Activated CD4-positive, alpha-beta T cell treated with anti-CD3 and anti-CD28 coated beads, Interleukin-2, Interleukin-6, amounts not matched to agents 100 ng/mL and 50 ng/mL, durations not matched to agents 16 hours and 8 hours (primary cell): ENCODE results near the gene DOHH.
A peak's percentile ranks its signal among the peaks of the same experiment; 100 is the strongest.
"Not testable (repeated sequence)": the region's sequence is repeated elsewhere in the genome, so short reads cannot be mapped to it uniquely, and the experiment has no call there.

Experiments used
- DNase-seq: peaks from one replicate; pipeline ENCODE4 v3.0.0-alpha.2; 2020

Gene DOHH

DNA sequence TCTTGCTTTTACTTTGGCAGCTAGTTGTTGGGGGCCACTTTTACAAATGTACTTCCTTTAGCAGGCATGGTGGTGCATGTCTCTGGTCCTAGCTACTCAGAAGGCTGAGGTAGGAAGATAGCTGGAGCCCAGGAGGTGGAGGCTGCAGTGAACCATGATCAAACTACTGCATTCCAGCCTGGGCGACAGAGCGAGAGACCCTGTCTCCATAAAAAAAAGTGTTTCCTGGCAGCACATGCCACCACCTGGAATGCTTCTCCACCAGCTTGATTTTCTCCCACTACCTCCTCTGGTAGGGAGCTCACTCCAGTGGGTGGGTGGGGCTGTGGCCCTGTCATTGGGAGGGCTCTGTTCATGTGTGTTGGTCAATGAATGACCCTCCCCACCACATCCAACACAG lies 18.2 kb upstream of the DOHH start:
- no peak for DNase-seq

DNA sequence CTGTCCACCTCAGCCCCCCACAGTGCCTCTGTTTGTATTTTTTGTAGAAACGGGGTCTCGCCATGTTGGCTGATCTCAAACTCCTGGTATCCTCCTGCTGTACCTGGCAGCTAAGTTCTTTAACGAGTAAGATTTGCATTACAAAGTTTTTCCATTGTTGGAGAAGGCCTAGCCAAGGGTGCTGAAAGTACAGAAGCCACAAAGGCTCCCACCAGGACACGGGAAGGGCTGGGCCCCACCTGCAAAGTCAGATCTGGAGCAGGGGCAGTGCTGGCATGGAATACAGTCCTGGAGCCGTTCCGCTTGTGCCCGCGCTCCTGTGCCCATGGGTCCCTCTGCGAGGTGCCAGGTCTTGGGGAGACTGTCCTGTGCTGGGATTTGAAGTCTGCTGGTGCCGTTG lies 17.8 kb upstream of the DOHH start:
- no peak for DNase-seq

GRCh38 chr19:3517638-3518037 lies 17.2 kb upstream of the DOHH start:
- no peak for DNase-seq

DNA sequence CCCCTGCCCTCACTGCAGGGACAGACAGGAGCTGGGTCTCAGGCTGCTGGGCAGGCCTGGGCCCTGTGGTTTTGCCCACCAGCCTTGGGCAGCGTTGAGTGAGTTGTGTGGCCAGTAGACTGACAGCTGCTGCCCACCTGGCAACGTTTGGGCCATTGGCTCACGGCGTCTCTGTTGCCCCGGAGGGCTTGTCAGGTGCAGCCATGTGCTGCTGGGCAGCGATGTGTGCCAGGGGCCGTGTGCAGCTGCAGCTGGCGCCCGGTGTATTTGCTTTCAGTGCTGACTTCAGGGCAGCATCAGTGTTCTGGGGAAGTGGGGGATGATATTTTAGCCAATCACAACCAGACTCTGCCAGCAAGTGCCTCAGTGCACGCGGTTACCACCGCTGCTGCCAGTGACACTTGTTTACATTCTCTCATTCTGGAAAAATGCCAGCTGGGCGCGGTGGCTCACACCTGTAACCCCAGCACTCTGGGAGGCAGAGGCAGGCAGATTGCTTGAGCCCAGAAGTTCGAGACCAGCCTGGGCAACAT lies 16.3 kb upstream of the DOHH start:
- no peak for DNase-seq

- no peak for DNase-seq
Observed at GRCh38 chr19:3515891-3516422, 15.5 kb upstream of the DOHH start.

DNA sequence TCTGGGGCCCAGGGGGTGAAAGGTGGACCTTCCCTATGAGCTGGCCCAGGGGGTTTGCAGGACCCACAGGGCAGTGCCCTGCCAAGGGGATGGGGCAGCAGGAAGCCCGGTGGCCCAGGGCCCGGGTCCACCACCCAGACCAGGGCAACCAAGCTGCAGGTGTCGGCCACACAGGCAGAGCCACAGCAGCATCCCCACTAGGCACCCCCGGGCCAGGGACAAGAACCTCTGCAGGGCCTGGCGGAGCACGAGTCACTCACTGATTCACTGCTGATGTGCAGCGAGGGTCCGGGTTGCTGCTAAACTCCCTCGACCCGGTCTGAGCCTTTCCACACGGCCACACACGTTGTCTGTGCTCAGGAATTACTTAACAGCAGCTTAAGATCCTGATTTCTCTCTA lies 14.5 kb upstream of the DOHH start:
- DNase-seq = no peak

GRCh38 chr19:3513229-3514140 lies 13.0 kb upstream of the DOHH start:
- DNase-seq = no peak

- DNase-seq = no peak
Observed at GRCh38 chr19:3512562-3513228, 12.2 kb upstream of the DOHH start.

DNA sequence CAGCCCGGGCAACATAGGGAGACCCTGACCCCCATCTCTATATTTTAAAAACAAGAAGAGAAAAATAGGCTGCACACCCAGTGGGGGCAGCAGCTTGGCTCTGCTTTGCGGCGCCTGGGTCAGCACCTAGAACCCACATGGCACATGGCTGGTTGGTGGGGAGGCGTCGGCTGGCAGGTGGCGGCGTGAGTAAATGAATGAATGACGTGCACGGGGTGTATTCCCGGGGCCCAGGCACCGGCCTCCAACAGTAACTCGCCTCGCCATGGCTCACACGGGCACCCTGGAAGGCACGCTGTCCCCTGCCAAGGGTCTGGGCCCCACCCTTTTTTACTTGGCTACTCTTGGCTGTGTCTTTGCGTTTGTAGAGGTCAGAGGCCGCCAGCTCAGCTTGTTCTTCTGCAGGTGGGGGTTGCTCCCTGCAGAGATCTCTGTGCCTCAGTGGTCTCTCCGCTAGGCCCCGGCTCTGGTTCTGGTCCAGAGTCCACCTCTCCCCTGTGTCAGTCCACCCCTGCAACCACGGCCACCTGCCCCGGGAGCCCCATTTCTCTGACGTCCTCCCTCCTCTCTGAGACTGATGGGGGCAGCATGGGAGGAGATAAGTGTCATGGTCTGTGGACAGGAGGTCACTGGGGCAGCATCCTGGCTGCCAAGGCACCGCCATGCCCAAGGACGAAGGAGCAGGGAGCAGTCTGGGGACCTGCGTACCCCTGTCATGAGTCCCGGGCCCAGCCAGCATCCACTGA lies 11.2 kb upstream of the DOHH start:
- no peak for DNase-seq

GRCh38 chr19:3510727-3511126 lies 10.3 kb upstream of the DOHH start:
- DNase-seq = no peak

GRCh38 chr19:3509566-3509989 lies 9.1 kb upstream of the DOHH start:
- DNase-seq = peak; percentile 29

DNA sequence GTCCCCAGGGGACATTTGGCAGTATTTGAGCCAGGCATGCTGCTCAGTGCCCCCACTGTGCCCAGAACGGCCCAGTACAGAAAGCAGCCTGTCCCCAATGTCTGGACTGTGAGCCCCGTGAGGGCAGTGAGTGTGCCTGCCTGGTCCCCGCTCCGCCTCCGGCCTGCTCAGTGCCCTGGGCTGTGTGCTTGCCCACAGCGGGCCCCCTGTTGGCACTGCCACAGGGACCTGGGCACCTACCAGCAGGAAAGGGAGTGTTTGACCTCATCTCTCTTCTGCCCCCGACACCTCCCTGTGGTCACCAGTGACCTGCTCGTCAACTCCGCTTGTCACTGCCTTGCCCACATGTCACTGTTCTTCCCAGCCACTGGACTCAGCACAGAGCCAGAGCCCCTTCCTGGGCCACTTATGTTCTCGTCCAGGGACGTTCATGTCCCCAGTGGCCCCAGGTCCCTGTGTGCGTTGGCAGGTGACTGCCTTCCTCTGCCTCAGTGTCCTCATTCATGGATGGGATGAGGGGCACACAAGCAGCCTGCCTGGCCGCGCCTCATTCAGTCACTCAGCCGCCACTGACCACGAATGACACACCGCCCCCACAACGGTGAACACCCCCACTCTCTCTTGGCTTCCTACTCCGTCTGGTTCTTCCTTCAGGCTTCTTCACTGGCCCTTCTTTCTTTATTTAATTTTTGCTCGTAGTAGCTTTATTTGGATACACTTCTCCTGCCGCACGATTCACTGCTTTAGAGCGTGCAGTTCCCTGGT lies 8.5 kb upstream of the DOHH start:
- no peak for DNase-seq

- DNase-seq = not testable (repeated sequence)
Observed at GRCh38 chr19:3508121-3508661, 7.7 kb upstream of the DOHH start.

DNA sequence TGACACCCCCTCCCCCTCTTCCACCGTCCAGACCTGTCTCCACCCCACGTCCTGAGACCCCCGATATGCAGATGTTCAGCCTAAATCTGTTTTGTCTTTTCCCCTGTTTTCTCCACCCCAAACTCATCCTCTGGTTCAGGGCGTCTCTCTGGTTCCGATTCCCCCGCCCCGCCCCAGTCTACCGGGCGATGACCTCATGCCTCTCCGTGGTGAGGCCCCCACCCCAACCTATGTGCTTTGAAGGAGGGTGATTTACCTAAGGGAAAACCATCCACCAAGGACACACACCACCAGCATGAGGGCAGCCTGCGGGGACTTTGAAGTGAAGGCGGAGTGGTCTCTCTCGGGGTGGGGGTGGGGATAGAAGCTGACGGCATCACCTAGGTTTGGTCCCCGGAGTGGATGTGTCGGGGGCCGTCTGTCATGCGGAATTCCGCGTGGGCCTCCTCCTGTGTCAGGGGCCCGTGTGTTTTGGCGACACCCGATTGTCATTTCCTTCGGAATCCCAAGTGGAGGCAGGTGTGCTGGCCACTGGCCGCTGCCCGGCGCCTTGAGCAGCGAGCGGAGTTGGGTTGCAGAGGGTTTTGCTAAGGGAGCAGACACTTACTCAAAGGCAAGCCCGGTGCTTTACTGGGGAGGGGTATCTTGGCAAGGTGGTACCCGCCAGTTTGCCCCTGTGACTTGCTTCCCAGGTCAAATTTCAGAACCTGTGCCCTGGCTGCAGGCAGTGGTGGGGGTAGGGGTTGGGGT lies 7.1 kb upstream of the DOHH start:
- peak; percentile 20 for DNase-seq

DNA sequence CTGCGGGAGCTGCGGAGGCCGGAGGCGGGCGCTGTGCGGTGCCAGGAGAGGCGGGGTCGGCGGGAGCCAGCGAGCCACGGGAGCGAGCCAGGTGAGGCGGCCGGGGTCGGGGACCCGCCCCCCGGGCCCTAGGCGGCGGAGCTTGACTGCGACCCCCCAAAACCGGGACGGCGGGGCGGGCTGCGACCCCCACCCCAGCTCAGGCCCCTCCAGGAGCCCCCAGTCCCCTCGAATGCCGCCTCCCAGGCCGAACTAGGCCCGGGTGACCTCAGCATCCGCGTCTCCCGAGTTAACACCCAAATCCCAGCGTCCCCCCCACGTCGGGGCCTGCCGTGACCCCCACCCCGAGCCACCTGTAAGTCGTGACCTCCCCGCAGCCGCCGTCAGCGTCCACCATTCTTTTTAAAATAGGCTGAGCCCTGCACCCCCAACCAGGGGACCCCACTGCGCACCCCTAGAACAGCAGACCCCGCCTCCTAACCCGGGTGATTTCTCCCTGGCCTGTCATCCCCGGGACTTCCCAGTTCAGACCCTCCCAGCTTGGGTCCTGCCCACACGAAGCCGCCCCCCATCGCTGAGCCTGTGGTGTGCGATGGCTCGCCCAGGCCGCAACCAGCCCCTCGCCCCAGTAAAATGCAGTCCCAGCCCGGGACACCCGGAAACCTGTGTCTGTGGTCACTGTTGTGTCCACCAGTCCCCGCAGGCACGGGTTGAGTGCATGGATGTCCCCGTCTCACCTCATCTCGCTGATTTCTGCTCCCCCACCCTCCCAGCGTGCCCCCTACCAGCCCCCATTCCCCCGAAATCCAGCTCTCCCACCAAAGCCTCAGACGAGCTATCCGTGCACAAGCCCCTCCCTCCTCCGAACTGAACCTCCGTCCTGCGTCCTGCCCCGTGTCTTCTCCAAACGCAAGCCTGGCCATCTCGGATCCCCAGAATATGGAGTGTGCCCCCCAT lies 6.2 kb upstream of the DOHH start:
- DNase-seq = peak; percentile 23

DNA sequence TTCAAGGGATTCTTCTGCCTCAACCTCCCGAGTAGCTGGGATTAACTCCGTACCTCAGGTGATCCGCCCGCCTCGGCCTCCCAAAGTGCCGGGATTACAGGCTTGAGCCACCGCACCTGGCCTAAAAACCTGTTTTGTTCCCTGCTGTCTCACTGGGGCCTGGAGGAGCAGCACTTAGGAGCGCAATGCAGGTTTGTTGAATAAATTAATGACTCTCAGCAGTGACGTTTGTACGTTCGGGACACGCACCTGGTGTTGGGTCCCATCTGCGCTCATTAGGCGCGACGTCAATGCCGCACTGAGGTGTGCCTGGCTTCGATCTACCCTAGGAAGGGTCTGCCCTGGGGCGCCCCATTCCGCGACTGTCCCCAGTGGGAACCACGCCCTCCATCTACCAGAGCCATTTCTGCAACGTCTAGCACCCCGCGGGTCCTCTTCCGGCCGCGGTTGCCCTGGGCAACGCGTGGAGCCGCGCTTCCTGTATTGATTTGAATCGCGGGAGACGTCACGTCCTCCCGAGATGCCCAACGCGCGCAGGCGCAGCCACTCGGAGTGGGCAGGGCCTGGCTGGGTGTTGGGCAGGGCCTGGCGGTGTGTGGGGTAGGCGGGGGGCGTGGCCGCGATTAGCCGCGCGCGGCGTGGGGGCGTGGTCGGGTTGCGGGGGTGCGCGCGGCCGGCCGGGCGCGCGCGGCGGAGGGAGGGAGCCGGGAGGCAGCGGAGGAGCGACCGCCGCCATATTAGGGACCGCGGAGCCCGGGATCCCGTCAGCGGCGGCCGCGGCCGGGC lies 5.3 kb upstream of the DOHH start, which contains the start of gene FZR1:
Gene FZR1 (plus strand): TSS at position 714 of the 786 bp plus-strand sequence. CDS start 16,679 bp downstream, outside the sequence.
- DNase-seq = peak; percentile 100

GRCh38 chr19:3504735-3505134 lies 4.3 kb upstream of the DOHH start:
- DNase-seq = no peak

- no peak for DNase-seq
Observed at GRCh38 chr19:3503036-3503572, 2.6 kb upstream of the DOHH start.

DNA sequence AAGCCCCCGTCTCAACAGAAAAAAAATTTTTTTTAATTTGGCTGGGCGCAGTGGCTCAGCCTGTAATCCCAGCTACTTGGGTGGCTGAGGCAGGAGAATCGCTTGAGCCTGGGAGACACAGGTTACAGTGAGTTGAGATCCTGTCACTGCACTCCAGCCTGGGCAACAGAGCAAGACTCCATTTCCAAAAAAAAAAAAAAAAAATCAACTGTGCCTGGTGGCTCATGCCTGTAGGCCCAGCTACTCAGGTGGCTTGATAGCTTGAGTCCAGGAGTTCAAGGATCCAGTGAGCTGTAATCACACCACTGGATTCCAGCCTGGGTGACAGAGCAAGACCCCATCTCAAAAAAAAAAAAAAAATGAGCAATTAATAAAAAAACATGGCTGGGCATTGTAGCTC lies 1.3 kb upstream of the DOHH start:
- DNase-seq = no peak
